Colonic mucosa (tissue), 4 donors: ENCODE measurements around the gene RAF1. TPM values are rescaled to one million over a fixed set of nuclear protein-coding genes. Genes with fewer than 3 reads are reported as not detected.

Experiments
- DNase-seq: peaks from one replicate; pipeline ENCODE4 v3.0.0-alpha.2; 2020
- H3K27ac ChIP-seq: fragments of 200-600 bp; one replicate; pipeline ENCODE4 v1.8.0; 2021
- H3K27me3 ChIP-seq: fragments of 200-600 bp; one replicate; pipeline ENCODE4 v1.8.0; 2021
- H3K36me3 ChIP-seq: fragments of 200-600 bp; one replicate; pipeline ENCODE4 v1.8.0; 2021
- H3K4me1 ChIP-seq: fragments of 200-600 bp; one replicate; pipeline ENCODE4 v1.8.0; 2021; ENCODE audit warnings: mild to moderate bottlenecking
- H3K4me3 ChIP-seq: fragments of 200-600 bp; one replicate; pipeline ENCODE4 v1.8.0; 2021
- H3K9ac ChIP-seq, 2 donors: one replicate each; pipeline ENCODE4 v1.7.0; 2013; ENCODE audit warnings: control low read depth in 2 of 2, low read depth in 2 of 2, low read length in 2 of 2
- H3K9me3 ChIP-seq: fragments of 200-600 bp; one replicate; pipeline ENCODE4 v1.8.0; 2021
- intact Hi-C: fragments of 100-400 bp; cut with DNase I; formaldehyde crosslinking; loops from one replicate; pipeline ENCODE4 v1.14.1; 2022
- total RNA-seq, 2 donors: library from RNA; stranded (reverse); fragmentation: NEBNext Ultra II Directional in 1 of 2; extraction: Animal tissue kit (Norgen Biotek cat#: 25700) in 1 of 2; gene quantifications; one replicate each; pipeline ENCODE4 v1.2.1, GENCODE V29; 2021
- TF ChIP-seq, protein P1 (sequence below): fragments of 200-600 bp; IDR thresholded peaks from one replicate; pipeline ENCODE4 v1.8.0; 2022; ENCODE audit warnings: antibody characterized with exemption, mild to moderate bottlenecking
- donor health status: healthy.
- donor health status: DM: no; HTN: no; CAD: no.
- donor health status: DM: no; HTN: no; CAD: no.

The RAF1 gene
- total RNA-seq, 2 donors from 2014 or later: 66.1 to 79.5 TPM

GRCh38 chr3:12560505-12561190, 103.3 kb downstream of the RAF1 start:
- no peak overlapping the region for H3K9ac ChIP-seq
- intact Hi-C loops: no loop called here
- no peaks in the 10 kb centered on the region for H3K27me3 ChIP-seq
- no peak for DNase-seq
- no peaks in the 10 kb centered on the region for H3K9me3 ChIP-seq
- no peaks in the 10 kb centered on the region for H3K36me3 ChIP-seq
- TF ChIP-seq, protein P1, sequence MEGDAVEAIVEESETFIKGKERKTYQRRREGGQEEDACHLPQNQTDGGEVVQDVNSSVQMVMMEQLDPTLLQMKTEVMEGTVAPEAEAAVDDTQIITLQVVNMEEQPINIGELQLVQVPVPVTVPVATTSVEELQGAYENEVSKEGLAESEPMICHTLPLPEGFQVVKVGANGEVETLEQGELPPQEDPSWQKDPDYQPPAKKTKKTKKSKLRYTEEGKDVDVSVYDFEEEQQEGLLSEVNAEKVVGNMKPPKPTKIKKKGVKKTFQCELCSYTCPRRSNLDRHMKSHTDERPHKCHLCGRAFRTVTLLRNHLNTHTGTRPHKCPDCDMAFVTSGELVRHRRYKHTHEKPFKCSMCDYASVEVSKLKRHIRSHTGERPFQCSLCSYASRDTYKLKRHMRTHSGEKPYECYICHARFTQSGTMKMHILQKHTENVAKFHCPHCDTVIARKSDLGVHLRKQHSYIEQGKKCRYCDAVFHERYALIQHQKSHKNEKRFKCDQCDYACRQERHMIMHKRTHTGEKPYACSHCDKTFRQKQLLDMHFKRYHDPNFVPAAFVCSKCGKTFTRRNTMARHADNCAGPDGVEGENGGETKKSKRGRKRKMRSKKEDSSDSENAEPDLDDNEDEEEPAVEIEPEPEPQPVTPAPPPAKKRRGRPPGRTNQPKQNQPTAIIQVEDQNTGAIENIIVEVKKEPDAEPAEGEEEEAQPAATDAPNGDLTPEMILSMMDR: no peak
- peaks cover 7% of the 10 kb centered on the region for H3K4me1 ChIP-seq
- no peak overlapping the region for H3K4me3 ChIP-seq
- no peak overlapping the region for H3K27ac ChIP-seq

DNA sequence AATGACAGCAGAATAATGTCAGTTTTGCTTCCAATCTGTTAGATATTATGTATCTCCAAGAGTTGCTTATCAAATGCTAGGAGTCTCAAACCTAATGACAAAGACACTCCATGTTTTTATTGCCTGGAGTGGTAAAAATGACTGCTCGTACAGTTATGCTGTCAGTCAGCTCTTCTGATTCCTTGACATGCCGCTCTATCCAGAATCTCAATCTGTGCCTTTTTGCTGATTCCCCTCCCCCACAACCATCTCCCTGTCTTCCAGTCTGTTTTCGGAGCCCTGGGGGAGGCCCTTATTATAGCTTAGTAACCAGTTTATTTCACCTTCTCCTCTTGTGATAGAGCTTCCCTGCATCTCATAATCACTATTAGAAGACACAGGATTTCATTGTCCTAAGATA, 104.4 kb downstream of the RAF1 start:
- H3K4me1 ChIP-seq: peaks cover 7% of the 10 kb centered on the region
- no peak overlapping the region for H3K4me3 ChIP-seq
- H3K36me3 ChIP-seq: no peaks in the 10 kb centered on the region
- no peaks in the 10 kb centered on the region for H3K9me3 ChIP-seq
- no peaks in the 10 kb centered on the region for H3K27me3 ChIP-seq
- H3K27ac ChIP-seq: no peak overlapping the region
- intact Hi-C loops: no loop called here
- TF ChIP-seq, protein P1: no peak
- no peak overlapping the region for H3K9ac ChIP-seq
- DNase-seq: no peak

GRCh38 chr3:12558706-12559105, 105.2 kb downstream of the RAF1 start:
- Histone ChIP-seq H3K27me3 (peaks cover 3% of the 10 kb centered on the region), H3K4me3 (no peak overlapping the region), H3K4me1 (peaks cover 7% of the 10 kb centered on the region), H3K36me3 (no peaks in the 10 kb centered on the region), H3K9ac (peak overlapping the region in 1 of 2 donors; percentile 93), H3K27ac (no peak overlapping the region), H3K9me3 (no peaks in the 10 kb centered on the region)
- intact Hi-C loops: no loop called here
- DNase-seq: peak; percentile 32
- TF ChIP-seq, protein P1: no peak

DNA sequence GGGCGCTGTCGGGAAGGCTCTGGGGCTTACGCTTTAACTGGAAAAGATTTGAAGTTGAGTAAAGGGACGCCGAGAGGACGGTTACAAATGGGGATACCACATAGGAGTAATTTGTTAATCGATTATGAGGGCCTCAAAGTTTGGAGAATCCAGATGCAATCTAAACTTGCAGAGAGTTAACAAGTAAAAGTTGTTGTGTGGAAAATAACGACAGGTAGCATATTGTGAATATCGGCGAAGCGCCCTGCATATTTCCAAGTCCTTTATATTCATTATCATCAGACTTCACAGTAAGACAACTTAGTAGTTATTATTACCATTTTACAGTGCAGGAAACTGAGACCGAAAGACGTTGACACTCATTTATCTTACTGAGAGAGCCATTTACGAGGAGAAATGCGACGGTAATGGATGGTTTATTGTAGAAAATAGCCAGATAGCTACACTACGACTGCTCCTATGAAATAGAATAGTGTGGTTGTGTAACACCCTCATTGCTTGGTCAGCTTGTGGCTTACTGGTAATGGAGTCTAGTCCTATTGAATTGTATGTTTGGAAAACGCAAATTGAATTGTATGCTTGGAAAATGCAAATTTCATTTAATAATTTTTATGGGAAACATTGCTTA, 106.3 kb downstream of the RAF1 start:
- Histone ChIP-seq H3K9ac (peak overlapping the region; percentile 90 to 93), H3K9me3 (no peaks in the 10 kb centered on the region), H3K4me1 (peaks cover 7% of the 10 kb centered on the region), H3K36me3 (no peaks in the 10 kb centered on the region), H3K27me3 (peaks cover 3% of the 10 kb centered on the region), H3K4me3 (peak overlapping the region; percentile 70), H3K27ac (peak overlapping the region; percentile 94)
- no peak for DNase-seq
- TF ChIP-seq, protein P1: no peak
- intact Hi-C loops: no loop called here

- no peaks in the 10 kb centered on the region for H3K9me3 ChIP-seq
- peaks cover 7% of the 10 kb centered on the region for H3K4me1 ChIP-seq
- H3K36me3 ChIP-seq: no peaks in the 10 kb centered on the region
- peak within 1 kb of the TSS; percentile 70 for H3K4me3 ChIP-seq
- H3K9ac ChIP-seq: peak within 1 kb of the TSS; percentile 90 to 93
- H3K27ac ChIP-seq: peak within 1 kb of the TSS; percentile 94
- TF ChIP-seq, protein P1: no peak
- peaks cover 3% of the 10 kb centered on the region for H3K27me3 ChIP-seq
- intact Hi-C loops: no loop called here
- peak; percentile 91 for DNase-seq
Observed at GRCh38 chr3:12556690-12557472, 107.0 kb downstream of the RAF1 start, which contains the start of gene MKRN2. Gene MKRN2 (plus strand): TSS chr3:12557087. CDS start chr3:12557151, 64 bp downstream.
